ENCODE measurements around the gene CNTNAP2.

- no peak for TF ChIP-seq KLF16 (IDR thresholded peaks at IDR 0.05)
- TF ChIP-seq SMC3 (conservative IDR thresholded peaks at IDR 0.05; ENCODE audit: insufficient read depth, low read depth, low read length) = no peak
- no peak for TF ChIP-seq SNAPC5 (CRISPR knock-in tag; IDR thresholded peaks at IDR 0.05)
- no peak for TF ChIP-seq FOXM1 (IDR thresholded peaks at IDR 0.05; ENCODE audit: low read depth)
- TF ChIP-seq FOXM1 (CRISPR knock-in tag; IDR thresholded peaks at IDR 0.05; ENCODE audit: low read depth) = no peak
- TF ChIP-seq TAF1 (IDR thresholded peaks at IDR 0.05; ENCODE audit: control insufficient read depth, extremely low read depth, insufficient read depth, low read length, severe bottlenecking) = no peak
- no peak for TF ChIP-seq ATF2 (CRISPR knock-in tag; IDR thresholded peaks at IDR 0.05)
- TF ChIP-seq CREB3L1 (IDR thresholded peaks at IDR 0.05; ENCODE audit: borderline replicate concordance, low read depth) = no peak
- TF ChIP-seq SIX5 (IDR thresholded peaks at IDR 0.05; ENCODE audit: borderline replicate concordance in 1 of 2, insufficient read depth in 1 of 2, low read depth in 1 of 2, low read length in 2 of 2) = no peak
- TF ChIP-seq HDAC6 (IDR thresholded peaks at IDR 0.05; ENCODE audit: low read depth, low read length) = no peak
- TF ChIP-seq ESRRA (IDR thresholded peaks at IDR 0.05; ENCODE audit: borderline replicate concordance, low read depth) = no peak
- TF ChIP-seq ZNF174 (CRISPR knock-in tag; IDR thresholded peaks at IDR 0.05) = no peak
- no peak for TF ChIP-seq POLR2AphosphoS5 (IDR thresholded peaks at IDR 0.05; ENCODE audit: control insufficient read depth, insufficient read depth, low read depth, low read length)
- TF ChIP-seq EZH2 (IDR thresholded peaks at IDR 0.05; ENCODE audit: borderline replicate concordance, low read depth, low read length) = no peak
Observed at GRCh38 chr7:148398844-148399365, 2282.3 kb downstream of the CNTNAP2 start.
